OCI-LY1 (cell line): ENCODE data around the gene ANP32A.

Experiments used
- H2AFZ ChIP-seq: fragments of 200-600 bp; sonication (generic), shearing (Covaris generic); 2 replicates; pipeline ENCODE4 v1.6.0; 2014; ENCODE audit warnings: antibody characterized with exemption, mild to moderate bottlenecking, low read length
- H3F3A ChIP-seq: fragments of 200-600 bp; sonication (generic), shearing (Covaris generic); 2 replicates; pipeline ENCODE4 v1.6.0; 2014; ENCODE audit warnings: mild to moderate bottlenecking, antibody characterized with exemption, low read length, moderate library complexity; ENCODE audit not compliant: insufficient read depth
- H3K27ac ChIP-seq: fragments of 200-600 bp; sonication (generic); 2 replicates; pipeline ENCODE4 v1.5.1; 2014; ENCODE audit warnings: low read length, mixed run types, mild to moderate bottlenecking, low read depth; ENCODE audit not compliant: poor library complexity, severe bottlenecking
- H3K27me3 ChIP-seq: fragments of 200-600 bp; sonication (generic); 2 replicates; pipeline ENCODE4 v1.6.0; 2014; ENCODE audit warnings: antibody characterized with exemption, mild to moderate bottlenecking, low read length, moderate library complexity; ENCODE audit not compliant: insufficient read depth
- H3K36me3 ChIP-seq: fragments of 200-600 bp; sonication (generic); 2 replicates; pipeline ENCODE4 v1.6.1; 2014; ENCODE audit warnings: mild to moderate bottlenecking, antibody characterized with exemption, low read length, moderate library complexity, mixed read lengths; ENCODE audit not compliant: insufficient read depth
- H3K4me1 ChIP-seq: fragments of 200-600 bp; sonication (generic); 2 replicates; pipeline ENCODE4 v1.5.1; 2014; ENCODE audit warnings: mild to moderate bottlenecking, low read length, moderate library complexity; ENCODE audit not compliant: insufficient read depth, severe bottlenecking
- H3K4me2 ChIP-seq: fragments of 200-600 bp; sonication (generic), shearing (Covaris generic); 2 replicates; pipeline ENCODE4 v1.6.1; 2014; ENCODE audit warnings: low read length
- H3K4me3 ChIP-seq: fragments of 200-600 bp; sonication (generic); 2 replicates; pipeline ENCODE4 v1.5.1; 2014; ENCODE audit warnings: low read length, low read depth, mild to moderate bottlenecking, mixed read lengths; ENCODE audit not compliant: poor library complexity, severe bottlenecking
- H3K79me2 ChIP-seq: fragments of 200-600 bp; shearing (Covaris generic); 2 replicates; pipeline ENCODE4 v1.6.1; 2016; ENCODE audit warnings: mixed run types, low read length, mixed read lengths; ENCODE audit not compliant: insufficient read depth
- H3K9ac ChIP-seq: fragments of 200-600 bp; sonication (generic), shearing (Covaris generic); 2 replicates; pipeline ENCODE4 v1.6.1; 2014; ENCODE audit warnings: mild to moderate bottlenecking, low read length, mixed read lengths
- H3K9me2 ChIP-seq: fragments of 200-600 bp; sonication (generic), shearing (Covaris generic); 2 replicates; pipeline ENCODE4 v1.6.1; 2014; ENCODE audit warnings: low read depth, mild to moderate bottlenecking, low read length, mixed read lengths
- H3K9me3 ChIP-seq: fragments of 200-600 bp; shearing (Covaris generic); 2 replicates; pipeline ENCODE4 v1.6.1; 2014; ENCODE audit warnings: low read length, mixed read lengths
- H4K20me1 ChIP-seq: fragments of 200-600 bp; sonication (generic), shearing (Covaris generic); 2 replicates; pipeline ENCODE4 v1.6.0; 2016; ENCODE audit warnings: mild to moderate bottlenecking, low read length; ENCODE audit not compliant: insufficient read depth
- EZH2 ChIP-seq: fragments of 200-600 bp; sonication (generic), shearing (Covaris generic); IDR thresholded peaks from 2 replicates; pipeline ENCODE4 v1.8.0; 2017; ENCODE audit warnings: borderline replicate concordance, mixed run types, mild to moderate bottlenecking, antibody characterized with exemption, low read length, moderate library complexity, mixed read lengths
- TF ChIP-seq, protein P1 (sequence below): fragments of 200-600 bp; sonication (generic), shearing (Covaris generic); IDR thresholded peaks from 2 replicates; pipeline ENCODE4 v1.5.1; 2017; ENCODE audit warnings: mild to moderate bottlenecking, antibody characterized with exemption, low read length, moderate library complexity, mixed read lengths

ANP32A gene

DNA sequence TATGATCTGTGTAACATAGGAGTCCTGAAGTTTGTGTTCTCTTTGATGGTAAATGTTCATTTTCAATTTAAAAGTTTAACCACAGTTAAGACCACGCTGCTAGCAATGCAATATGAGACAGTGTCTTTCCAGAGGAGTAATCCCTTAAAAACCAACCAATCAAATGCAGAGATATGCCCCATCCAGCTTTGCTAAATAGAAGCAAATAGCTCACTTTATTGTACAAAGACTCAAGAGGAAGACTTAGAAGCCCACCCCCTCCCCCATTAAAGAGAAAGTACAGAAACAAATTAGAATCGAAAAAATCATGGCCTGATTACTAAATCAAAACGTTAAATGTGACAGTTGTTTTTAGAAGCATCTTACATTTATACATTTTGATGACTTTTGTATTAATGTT is 2.1 kb upstream of the ANP32A start:
- H3K4me1 ChIP-seq = peaks cover 16% of the 10 kb centered on the region
- no peaks in the 10 kb centered on the region for H3F3A ChIP-seq
- no peaks in the 10 kb centered on the region for H3K27me3 ChIP-seq
- H3K9me2 ChIP-seq = no peaks in the 10 kb centered on the region
- no peak overlapping the region for H3K9ac ChIP-seq
- peaks cover 13% of the 10 kb centered on the region; the same call in 1 of the 2 replicates for H3K36me3 ChIP-seq
- H3K4me2 ChIP-seq = 0 out of 2 replicates have a peak overlapping the region, but pooled peaks have one; percentile 97
- no peaks in the 10 kb centered on the region for H3K9me3 ChIP-seq
- H4K20me1 ChIP-seq = no peaks in the 10 kb centered on the region
- TF ChIP-seq EZH2 = no peak
- TF ChIP-seq, protein P1, sequence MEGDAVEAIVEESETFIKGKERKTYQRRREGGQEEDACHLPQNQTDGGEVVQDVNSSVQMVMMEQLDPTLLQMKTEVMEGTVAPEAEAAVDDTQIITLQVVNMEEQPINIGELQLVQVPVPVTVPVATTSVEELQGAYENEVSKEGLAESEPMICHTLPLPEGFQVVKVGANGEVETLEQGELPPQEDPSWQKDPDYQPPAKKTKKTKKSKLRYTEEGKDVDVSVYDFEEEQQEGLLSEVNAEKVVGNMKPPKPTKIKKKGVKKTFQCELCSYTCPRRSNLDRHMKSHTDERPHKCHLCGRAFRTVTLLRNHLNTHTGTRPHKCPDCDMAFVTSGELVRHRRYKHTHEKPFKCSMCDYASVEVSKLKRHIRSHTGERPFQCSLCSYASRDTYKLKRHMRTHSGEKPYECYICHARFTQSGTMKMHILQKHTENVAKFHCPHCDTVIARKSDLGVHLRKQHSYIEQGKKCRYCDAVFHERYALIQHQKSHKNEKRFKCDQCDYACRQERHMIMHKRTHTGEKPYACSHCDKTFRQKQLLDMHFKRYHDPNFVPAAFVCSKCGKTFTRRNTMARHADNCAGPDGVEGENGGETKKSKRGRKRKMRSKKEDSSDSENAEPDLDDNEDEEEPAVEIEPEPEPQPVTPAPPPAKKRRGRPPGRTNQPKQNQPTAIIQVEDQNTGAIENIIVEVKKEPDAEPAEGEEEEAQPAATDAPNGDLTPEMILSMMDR = no peak
- H3K27ac ChIP-seq = no peak overlapping the region
- peaks cover 25% of the 10 kb centered on the region for H3K79me2 ChIP-seq
- no peak overlapping the region for H3K4me3 ChIP-seq
- no peak overlapping the region for H2AFZ ChIP-seq

DNA sequence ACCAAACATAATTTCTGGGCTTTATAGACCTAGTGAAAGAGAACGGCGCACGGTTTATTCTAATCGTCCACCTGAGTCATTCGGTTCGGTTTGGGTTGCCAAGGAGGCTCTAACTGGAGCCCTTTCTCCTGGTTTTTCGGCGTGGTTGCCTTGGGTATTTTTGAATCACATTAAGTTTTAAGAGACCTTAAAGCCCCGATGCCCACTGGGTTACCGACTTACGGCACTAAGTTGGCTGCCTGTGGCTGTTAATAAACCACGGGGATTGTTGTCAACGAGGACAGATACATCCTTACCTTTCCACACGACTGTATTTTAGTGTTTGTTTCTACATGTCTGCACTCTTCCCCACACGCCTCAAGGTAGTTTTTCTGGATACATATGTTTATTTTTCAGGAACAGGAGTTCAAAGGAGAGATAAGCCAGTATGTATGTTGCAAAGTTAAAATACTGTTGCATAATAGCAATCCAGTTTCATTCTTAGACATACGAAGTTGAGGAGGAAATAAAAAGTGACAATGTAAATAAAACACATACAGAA is 1.2 kb upstream of the ANP32A start:
- peak overlapping the region; percentile 97 for H3K4me2 ChIP-seq
- H3K27ac ChIP-seq = no peak overlapping the region
- peak overlapping the region; percentile 92 for H3K9ac ChIP-seq
- no peaks in the 10 kb centered on the region for H3K27me3 ChIP-seq
- peaks cover 33% of the 10 kb centered on the region for H3K79me2 ChIP-seq
- no peaks in the 10 kb centered on the region for H3F3A ChIP-seq
- no peaks in the 10 kb centered on the region for H3K9me2 ChIP-seq
- peaks cover 20% of the 10 kb centered on the region for H3K4me1 ChIP-seq
- peaks cover 13% of the 10 kb centered on the region; the same call in 1 of the 2 replicates for H3K36me3 ChIP-seq
- H2AFZ ChIP-seq = no peak overlapping the region
- H3K9me3 ChIP-seq = no peaks in the 10 kb centered on the region
- H4K20me1 ChIP-seq = no peaks in the 10 kb centered on the region
- peak overlapping the region; percentile 77 for H3K4me3 ChIP-seq
- TF ChIP-seq, protein P1 = no peak
- no peak for TF ChIP-seq EZH2

DNA sequence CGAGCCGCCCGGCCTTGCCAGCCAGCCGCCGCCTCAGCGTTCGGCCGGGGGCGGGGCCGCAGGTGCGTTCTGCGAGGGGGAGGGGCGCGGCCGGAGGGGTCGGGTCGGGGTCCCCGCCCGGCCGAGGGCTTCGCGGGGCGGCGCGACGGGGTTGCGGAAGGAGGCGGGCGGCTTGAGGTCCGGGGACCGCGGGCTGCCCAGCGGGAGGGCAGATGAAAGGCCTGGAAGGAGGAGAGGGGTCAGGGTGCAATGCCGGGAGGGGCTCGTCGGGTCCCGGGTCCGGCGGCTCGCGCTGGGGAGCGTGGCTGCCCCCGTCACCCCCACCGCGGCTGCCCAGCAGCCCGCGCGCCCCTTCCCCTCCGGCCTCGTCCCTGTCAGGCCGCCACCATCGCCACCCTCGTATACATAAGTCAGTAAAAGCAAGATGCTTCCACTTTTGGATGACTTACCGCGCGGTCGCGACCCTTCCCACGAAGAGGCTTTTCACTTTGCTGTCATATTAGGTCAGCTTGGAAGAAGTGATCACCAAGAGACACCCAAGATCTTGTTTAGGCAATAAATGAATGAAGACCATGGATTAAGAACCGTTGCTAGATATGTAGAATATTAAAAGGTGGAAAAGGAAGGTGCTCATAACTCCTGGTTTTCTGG is 620 bp upstream of the ANP32A start:
- no peak overlapping the region for H2AFZ ChIP-seq
- H3K9me2 ChIP-seq = no peaks in the 10 kb centered on the region
- H3K27me3 ChIP-seq = no peaks in the 10 kb centered on the region
- peak overlapping the region; percentile 97 for H3K4me2 ChIP-seq
- peaks cover 26% of the 10 kb centered on the region for H3K4me1 ChIP-seq
- peak overlapping the region; percentile 77 for H3K4me3 ChIP-seq
- TF ChIP-seq, protein P1 = no peak
- no peak for TF ChIP-seq EZH2
- no peak overlapping the region for H3K27ac ChIP-seq
- H3F3A ChIP-seq = no peaks in the 10 kb centered on the region
- peak overlapping the region; percentile 92 for H3K9ac ChIP-seq
- no peaks in the 10 kb centered on the region for H3K9me3 ChIP-seq
- H3K36me3 ChIP-seq = peaks cover 18% of the 10 kb centered on the region; the same call in 1 of the 2 replicates
- H4K20me1 ChIP-seq = no peaks in the 10 kb centered on the region
- H3K79me2 ChIP-seq = peaks cover 39% of the 10 kb centered on the region
